ENCODE results near the gene AIFM2. TPM values are rescaled to one million over a fixed set of nuclear protein-coding genes. Genes with fewer than 3 reads are reported as not detected.
"Not testable (repeated sequence)": the region's sequence is repeated elsewhere in the genome, so short reads cannot be mapped to it uniquely, and the experiment has no call there.

Gene AIFM2
- total RNA-seq, 2 experiments from 2014 or later, result 7.2 to 7.5 TPM

DNA sequence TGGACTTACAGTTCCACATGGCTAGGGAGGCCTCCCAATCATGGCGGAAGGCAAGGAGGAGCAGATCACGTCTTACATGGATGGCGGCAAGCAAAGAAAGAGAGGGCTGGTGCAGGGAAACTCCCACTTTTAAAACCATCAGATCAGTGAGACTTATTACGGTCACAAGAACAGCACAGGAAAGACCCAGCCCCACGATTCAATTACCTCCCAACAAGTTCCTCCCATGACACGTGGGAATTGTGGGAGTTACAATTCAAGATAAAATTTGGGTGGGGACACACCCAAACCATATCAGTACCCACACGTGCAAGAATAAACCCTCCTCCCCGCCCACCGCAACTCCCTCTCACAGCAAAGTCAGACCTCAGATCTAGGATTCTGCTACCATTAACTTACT, 4.5 kb upstream of the AIFM2 start:
- Mint-ChIP-seq H3K9me3 (ENCODE audit: insufficient read depth) (no peaks in the 10 kb centered on the region), H3K4me1 (ENCODE audit: low read depth) (peaks cover 13% of the 10 kb centered on the region)
- POLR2A ChIA-PET, result interaction anchor here (1.0 to 2.7 kb wide), 2 partner anchors 8 to 38 kb away, joined by 4 to 15 read pairs; partner anchors contain the start of gene TYSND1

DNA sequence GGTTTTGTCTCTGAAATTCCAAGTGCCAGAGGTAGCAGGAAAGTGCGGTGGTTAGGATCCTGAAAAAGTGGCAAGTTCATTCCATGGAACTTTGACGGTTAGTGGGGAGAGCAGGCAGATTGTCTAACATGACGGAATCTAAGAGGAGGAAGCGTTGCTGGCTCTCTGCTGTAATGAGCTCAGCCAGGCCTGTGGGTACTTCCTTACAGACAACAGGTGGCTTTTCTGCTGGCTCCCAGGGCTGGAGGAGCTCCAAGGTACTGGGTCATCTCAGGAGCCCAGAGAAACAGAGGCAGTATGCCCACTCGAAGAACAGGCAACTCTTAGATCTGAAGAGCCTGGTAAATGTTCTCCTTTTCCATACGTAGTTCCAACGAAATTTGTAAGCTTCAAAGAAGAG, 3.1 kb upstream of the AIFM2 start:
- H3K27me3 Mint-ChIP-seq (ENCODE audit: low read depth), result no peaks in the 10 kb centered on the region
- no peak overlapping the region for H3K4me3 Mint-ChIP-seq
- DNase-seq, result no peak
- H3K4me1 Mint-ChIP-seq (ENCODE audit: low read depth), result peaks cover 27% of the 10 kb centered on the region
- H3K9me3 Mint-ChIP-seq (ENCODE audit: insufficient read depth), result no peaks in the 10 kb centered on the region
- H3K36me3 Mint-ChIP-seq (ENCODE audit: low read depth), result peaks cover 8% of the 10 kb centered on the region
- H3K27ac Mint-ChIP-seq, result no peak overlapping the region
- no peak for ATAC-seq
- ChIA-PET CTCF (interaction anchor here (1.4 to 3.2 kb wide), 4 partner anchors 10 to 229 kb away, joined by 3 to 31 read pairs (median 10); partner anchors contain the start of gene TYSND1), POLR2A (interaction anchor here (0.6 to 2.7 kb wide), 2 partner anchors 10 to 384 kb away, joined by 3 to 15 read pairs; partner anchors contain the start of gene TYSND1)

More for the DNA sequence above, 4.5 kb upstream of the AIFM2 start:
- H3K36me3 Mint-ChIP-seq (ENCODE audit: low read depth), result peaks cover 10% of the 10 kb centered on the region
- H3K27ac Mint-ChIP-seq, result no peak overlapping the region
- ATAC-seq (no peak), DNase-seq (no peak)
- CTCF ChIA-PET, result interaction anchor here (1.5 to 3.2 kb wide), 3 partner anchors 9 to 21 kb away, joined by 3 to 31 read pairs (median 16); partner anchors contain the start of gene TYSND1
- H3K4me3 Mint-ChIP-seq, result no peak overlapping the region
- H3K27me3 Mint-ChIP-seq (ENCODE audit: low read depth), result no peaks in the 10 kb centered on the region

DNA sequence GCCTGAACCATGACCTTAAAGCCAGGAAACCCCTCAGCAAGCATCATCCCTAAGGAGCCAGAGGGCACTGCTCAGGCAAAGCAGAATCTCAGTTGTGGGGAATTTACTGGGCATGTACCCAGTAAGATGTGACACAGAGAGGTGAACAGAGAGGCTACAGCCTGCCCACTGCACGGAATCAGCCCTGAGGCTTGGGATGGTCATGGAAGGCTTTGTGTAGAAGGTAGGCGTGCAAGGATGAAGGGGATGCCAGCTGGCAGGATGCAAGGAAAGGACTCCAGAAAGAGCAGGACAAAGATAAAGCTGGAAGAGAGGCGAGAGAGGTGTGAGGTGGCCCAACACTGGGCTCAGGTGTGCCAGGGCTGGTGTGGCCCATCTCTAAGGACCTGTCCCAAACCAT, 2.4 kb upstream of the AIFM2 start:
- H3K9me3 Mint-ChIP-seq (ENCODE audit: insufficient read depth), result no peaks in the 10 kb centered on the region
- CTCF ChIA-PET, result interaction anchor here (0.6 to 3.2 kb wide), 4 partner anchors 11 to 229 kb away, joined by 3 to 31 read pairs (median 10); partner anchors contain the start of gene TYSND1
- peaks cover 8% of the 10 kb centered on the region for H3K36me3 Mint-ChIP-seq (ENCODE audit: low read depth)
- H3K4me3 Mint-ChIP-seq, result no peak overlapping the region
- POLR2A ChIA-PET, result interaction anchor here (0.6 to 2.7 kb wide), 2 partner anchors 10 to 385 kb away, joined by 3 to 15 read pairs; partner anchors contain the start of gene TYSND1
- H3K27me3 Mint-ChIP-seq (ENCODE audit: low read depth), result no peaks in the 10 kb centered on the region
- DNase-seq, result no peak
- peaks cover 28% of the 10 kb centered on the region for H3K4me1 Mint-ChIP-seq (ENCODE audit: low read depth)
- no peak for ATAC-seq
- no peak overlapping the region for H3K27ac Mint-ChIP-seq

DNA sequence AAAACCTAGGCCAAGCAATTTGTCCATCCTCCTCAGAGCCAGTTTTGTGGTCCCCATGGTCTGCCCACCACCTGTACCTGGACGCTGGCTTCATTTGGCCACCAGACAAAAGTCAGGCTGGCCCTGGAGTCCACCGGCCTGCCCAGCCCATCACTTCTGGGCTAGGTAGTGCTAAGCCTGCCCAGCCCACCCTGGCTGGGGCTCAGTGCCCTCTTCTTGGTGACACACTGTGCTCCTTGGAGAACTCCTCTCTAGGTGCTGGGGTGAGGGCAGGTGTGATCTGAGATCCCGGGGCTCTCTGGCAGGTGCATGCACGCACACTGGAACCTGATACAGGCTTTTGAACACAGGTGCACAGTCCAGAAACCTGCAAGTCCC, 1.1 kb downstream of the AIFM2 start:
- CTCF ChIA-PET, result interaction anchor here (1.6 to 2.9 kb wide), 2 partner anchors 13 to 15 kb away, joined by 6 to 19 read pairs; no protein-coding TSS in a partner anchor
- Mint-ChIP-seq H3K27me3 (ENCODE audit: low read depth) (no peaks in the 10 kb centered on the region), H3K4me1 (ENCODE audit: low read depth) (peaks cover 31% of the 10 kb centered on the region), H3K9me3 (ENCODE audit: insufficient read depth) (no peaks in the 10 kb centered on the region), H3K36me3 (ENCODE audit: low read depth) (peaks cover 3% of the 10 kb centered on the region), H3K4me3 (peak overlapping the region; percentile 85), H3K27ac (peak overlapping the region; percentile 89)
- POLR2A ChIA-PET, result no interaction called here
- ATAC-seq (no peak), DNase-seq (no peak)

DNA sequence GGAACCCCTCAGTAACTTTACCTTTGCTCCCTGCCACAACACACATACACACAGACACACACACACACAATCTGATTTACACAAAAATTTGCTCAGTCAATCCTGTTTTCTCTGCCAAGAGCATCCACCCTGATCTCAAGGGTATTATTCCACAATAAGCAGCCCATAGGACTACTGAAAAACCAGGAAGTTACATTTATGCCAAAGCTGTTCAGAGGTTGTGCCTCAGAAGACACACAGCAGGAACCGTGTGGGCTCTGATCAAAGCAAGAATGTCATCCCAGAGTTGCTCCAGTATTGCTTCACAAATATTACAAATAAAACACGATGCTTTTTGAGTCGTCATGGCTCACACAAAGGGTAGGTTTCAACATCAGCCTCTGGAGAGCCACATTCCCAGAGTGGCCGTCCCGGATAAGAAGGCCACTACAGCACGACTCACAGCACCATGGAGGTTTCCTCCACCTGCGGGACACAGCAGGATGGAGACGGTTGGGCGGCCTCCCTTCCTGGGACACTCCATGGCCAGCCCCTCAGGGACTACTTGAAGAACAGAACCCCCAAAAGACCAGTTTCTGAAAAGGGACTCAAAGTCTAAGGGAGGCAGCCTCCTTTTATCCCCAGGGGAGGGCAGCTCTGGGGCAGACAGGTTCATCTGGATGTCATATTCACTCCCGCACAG, 1.6 kb downstream of the AIFM2 start:
- Mint-ChIP-seq H3K27ac (no peak overlapping the region), H3K27me3 (ENCODE audit: low read depth) (no peaks in the 10 kb centered on the region), H3K4me3 (peak overlapping the region; percentile 85), H3K9me3 (ENCODE audit: insufficient read depth) (no peaks in the 10 kb centered on the region), H3K4me1 (ENCODE audit: low read depth) (peaks cover 35% of the 10 kb centered on the region), H3K36me3 (ENCODE audit: low read depth) (peaks cover 2% of the 10 kb centered on the region)
- DNase-seq (no peak), ATAC-seq (no peak)
- CTCF ChIA-PET, result interaction anchor here (1.6 to 2.9 kb wide), 3 partner anchors 14 to 16 kb away, joined by 6 to 19 read pairs (median 6); partner anchors contain the start of gene TYSND1
- POLR2A ChIA-PET, result no interaction called here

DNA sequence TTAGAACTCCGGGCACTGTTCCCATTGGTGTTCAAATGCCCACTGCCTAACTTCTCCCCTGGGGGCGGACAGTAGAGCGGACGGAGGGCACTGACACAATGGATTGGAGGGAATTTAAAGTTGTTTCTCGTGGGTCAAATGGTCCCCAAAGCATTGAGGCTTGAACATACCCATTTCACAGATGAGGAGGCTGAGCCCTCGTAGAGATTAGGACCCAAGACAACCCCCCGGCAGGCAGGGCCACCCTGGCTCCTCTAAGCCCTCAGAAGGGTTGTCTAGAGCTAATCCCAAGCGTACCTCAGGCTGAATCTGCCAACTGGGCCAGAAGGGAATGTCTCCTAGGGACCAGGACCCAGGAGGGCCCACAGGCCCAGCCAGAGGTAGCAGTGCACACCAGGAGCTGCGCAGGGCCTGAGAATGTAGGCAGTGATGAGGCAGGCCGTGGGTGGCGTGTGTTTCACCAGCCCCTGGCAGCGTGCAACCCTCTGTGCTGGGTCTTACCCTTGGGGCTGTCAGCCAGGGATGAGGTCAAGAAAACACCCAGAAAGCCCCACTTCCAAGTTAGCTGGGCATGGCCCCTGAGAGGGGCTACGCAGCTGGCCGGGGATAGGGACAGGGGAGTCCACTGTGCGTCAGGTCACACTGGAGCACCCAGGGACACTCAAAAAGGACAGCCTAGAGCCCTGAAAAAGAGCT, 5.8 kb downstream of the AIFM2 start:
- Mint-ChIP-seq H3K4me3 (no peak overlapping the region), H3K27ac (no peak overlapping the region), H3K36me3 (ENCODE audit: low read depth) (peaks cover 7% of the 10 kb centered on the region), H3K9me3 (ENCODE audit: insufficient read depth) (no peaks in the 10 kb centered on the region), H3K4me1 (ENCODE audit: low read depth) (peaks cover 30% of the 10 kb centered on the region), H3K27me3 (ENCODE audit: low read depth) (no peaks in the 10 kb centered on the region)
- ATAC-seq (no peak), DNase-seq (no peak)
- ChIA-PET CTCF (interaction anchor here (1.5 to 4.4 kb wide), 2 partner anchors 10 to 95 kb away, joined by 3 to 38 read pairs; no protein-coding TSS in a partner anchor), POLR2A (no interaction called here)

DNA sequence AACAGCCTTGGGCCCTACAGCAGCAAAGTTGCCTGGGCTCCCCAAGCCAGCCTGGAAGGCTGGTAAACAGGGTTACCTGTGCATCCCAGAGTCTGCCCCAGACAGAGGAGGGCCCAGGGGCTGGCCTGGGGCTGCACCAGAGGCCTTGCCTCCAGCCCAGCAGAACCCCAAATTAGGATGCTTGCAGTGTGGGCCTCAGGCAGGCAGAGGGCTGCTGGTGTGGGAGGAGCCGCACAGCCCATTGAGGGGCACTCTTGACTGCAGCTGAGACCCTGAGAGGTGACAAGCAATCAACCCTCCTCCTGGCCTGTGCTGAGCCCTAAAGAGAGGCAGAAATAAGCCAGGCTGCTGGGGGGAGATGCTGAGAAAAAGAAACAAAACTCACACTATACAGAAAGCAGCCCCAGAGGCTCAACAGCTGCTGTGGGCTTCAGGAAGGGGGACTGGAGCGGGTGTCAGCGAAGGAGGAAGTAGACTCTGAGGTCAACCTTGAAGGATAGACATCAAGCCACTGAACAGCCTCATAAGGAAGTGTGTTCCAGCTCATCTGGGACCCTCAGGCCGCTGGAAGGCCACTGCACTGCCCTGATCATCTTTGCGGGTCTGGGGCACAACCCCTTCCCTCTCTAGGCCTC, 6.6 kb downstream of the AIFM2 start:
- H3K36me3 Mint-ChIP-seq (ENCODE audit: low read depth), result peaks cover 7% of the 10 kb centered on the region
- ChIA-PET POLR2A (no interaction called here), CTCF (interaction anchor here (1.5 to 4.4 kb wide), 2 partner anchors 9 to 96 kb away, joined by 3 to 38 read pairs; no protein-coding TSS in a partner anchor)
- no peak for ATAC-seq
- no peaks in the 10 kb centered on the region for H3K27me3 Mint-ChIP-seq (ENCODE audit: low read depth)
- H3K4me1 Mint-ChIP-seq (ENCODE audit: low read depth), result peaks cover 22% of the 10 kb centered on the region
- H3K27ac Mint-ChIP-seq, result peak overlapping the region; percentile 54
- no peak overlapping the region for H3K4me3 Mint-ChIP-seq
- no peaks in the 10 kb centered on the region for H3K9me3 Mint-ChIP-seq (ENCODE audit: insufficient read depth)
- no peak for DNase-seq

DNA sequence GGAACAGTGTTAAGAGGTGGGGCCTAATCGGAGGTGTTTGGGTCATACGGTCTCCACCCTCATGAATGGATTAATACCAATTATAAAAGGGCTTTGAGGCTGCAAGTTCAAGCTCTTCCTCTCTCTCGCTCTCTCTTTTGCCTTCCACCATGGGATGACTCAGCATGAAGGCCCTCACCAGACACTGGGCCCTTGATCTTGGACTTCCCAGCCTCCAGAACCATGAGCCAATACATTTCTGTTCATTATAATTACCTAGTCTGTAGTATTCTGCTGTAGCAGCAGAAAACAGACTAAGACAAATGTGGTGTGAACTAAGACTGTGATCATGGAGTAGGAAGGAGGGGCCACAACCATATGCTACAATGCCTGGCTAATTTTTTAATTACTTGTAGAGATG, 7.7 kb downstream of the AIFM2 start:
- H3K4me1 Mint-ChIP-seq (ENCODE audit: low read depth), result peaks cover 17% of the 10 kb centered on the region
- H3K36me3 Mint-ChIP-seq (ENCODE audit: low read depth), result peaks cover 14% of the 10 kb centered on the region
- no peaks in the 10 kb centered on the region for H3K9me3 Mint-ChIP-seq (ENCODE audit: insufficient read depth)
- H3K27me3 Mint-ChIP-seq (ENCODE audit: low read depth), result no peaks in the 10 kb centered on the region
- ATAC-seq (no peak), DNase-seq (no peak)
- H3K27ac Mint-ChIP-seq, result no peak overlapping the region
- POLR2A ChIA-PET, result no interaction called here
- H3K4me3 Mint-ChIP-seq, result no peak overlapping the region
- CTCF ChIA-PET, result interaction anchor here (4.4 kb wide), 1 partner anchor 8 kb away, joined by 38 read pairs; no protein-coding TSS in a partner anchor

DNA sequence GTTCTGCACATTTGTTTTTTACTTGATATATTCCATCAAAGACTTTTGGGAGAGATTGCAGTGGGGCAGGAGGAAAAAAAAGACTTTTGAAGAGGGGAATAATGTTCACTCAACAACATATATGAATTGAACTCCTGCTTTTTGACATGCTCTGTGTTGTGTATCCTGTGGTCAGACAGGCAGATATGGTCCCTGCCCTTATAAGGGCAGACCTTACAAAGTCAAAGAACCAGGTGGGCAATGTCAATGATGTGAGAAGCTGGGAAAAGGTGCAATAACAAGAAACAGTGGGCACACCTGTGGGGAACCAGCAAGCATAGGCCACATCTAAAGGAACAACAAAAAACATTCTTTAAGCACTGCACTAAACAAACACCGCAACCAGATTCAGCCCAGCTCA, 8.2 kb downstream of the AIFM2 start:
- no peak for DNase-seq
- no peak overlapping the region for H3K4me3 Mint-ChIP-seq
- H3K27ac Mint-ChIP-seq, result no peak overlapping the region
- CTCF ChIA-PET, result interaction anchor here (4.4 kb wide), 1 partner anchor 8 kb away, joined by 38 read pairs; no protein-coding TSS in a partner anchor
- H3K9me3 Mint-ChIP-seq (ENCODE audit: insufficient read depth), result no peaks in the 10 kb centered on the region
- H3K27me3 Mint-ChIP-seq (ENCODE audit: low read depth), result no peaks in the 10 kb centered on the region
- peaks cover 14% of the 10 kb centered on the region for H3K36me3 Mint-ChIP-seq (ENCODE audit: low read depth)
- peaks cover 17% of the 10 kb centered on the region for H3K4me1 Mint-ChIP-seq (ENCODE audit: low read depth)
- POLR2A ChIA-PET, result no interaction called here
- no peak for ATAC-seq

DNA sequence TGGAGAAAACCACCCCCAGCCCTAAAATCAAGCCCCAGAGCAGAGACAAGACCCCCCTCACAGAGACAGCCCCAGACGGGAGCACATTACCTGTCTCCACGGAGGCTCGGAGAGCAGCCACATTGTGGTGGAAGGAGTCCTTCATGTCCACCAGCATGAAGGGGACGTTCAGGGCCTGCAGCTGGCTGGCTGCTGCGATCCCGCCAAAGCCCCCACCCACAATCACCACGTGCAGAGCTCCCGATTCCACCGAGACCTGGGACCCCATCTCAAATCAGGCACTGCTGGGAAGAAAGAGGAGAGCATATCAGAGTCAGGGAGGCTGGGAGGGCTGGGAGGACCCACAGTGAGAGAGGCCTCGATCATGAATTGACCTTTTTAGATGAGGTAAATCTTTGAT, 8.8 kb downstream of the AIFM2 start:
- H3K27ac Mint-ChIP-seq, result no peak overlapping the region
- no peaks in the 10 kb centered on the region for H3K9me3 Mint-ChIP-seq (ENCODE audit: insufficient read depth)
- H3K36me3 Mint-ChIP-seq (ENCODE audit: low read depth), result peaks cover 14% of the 10 kb centered on the region
- CTCF ChIA-PET, result interaction anchor here (1.0 to 4.4 kb wide), 3 partner anchors 7 to 22 kb away, joined by 3 to 38 read pairs (median 11); partner anchors contain the start of gene TYSND1
- H3K4me3 Mint-ChIP-seq, result no peak overlapping the region
- ATAC-seq (no peak), DNase-seq (no peak)
- H3K4me1 Mint-ChIP-seq (ENCODE audit: low read depth), result peaks cover 17% of the 10 kb centered on the region
- POLR2A ChIA-PET, result no interaction called here
- H3K27me3 Mint-ChIP-seq (ENCODE audit: low read depth), result no peaks in the 10 kb centered on the region

DNA sequence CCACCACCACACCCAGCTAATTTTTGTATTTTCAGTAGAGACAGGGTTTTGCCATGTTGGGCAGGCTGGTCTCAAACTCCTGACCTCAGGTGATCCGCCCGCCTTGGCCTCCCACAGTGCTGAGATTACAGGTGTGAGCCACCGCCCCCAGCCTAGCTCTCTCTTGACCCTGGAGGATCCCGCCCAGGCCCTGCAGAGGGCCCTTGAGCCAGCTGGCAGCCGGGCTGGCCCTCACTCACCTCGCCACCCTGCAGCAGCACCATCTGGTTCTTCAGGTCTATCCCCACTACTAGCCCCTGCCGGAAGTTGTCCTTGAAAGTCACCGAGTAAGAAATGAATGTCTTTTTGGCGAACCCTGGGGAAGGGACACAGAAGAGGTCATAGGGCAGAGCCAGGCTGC, 9.5 kb downstream of the AIFM2 start:
- H3K36me3 Mint-ChIP-seq (ENCODE audit: low read depth), result peaks cover 14% of the 10 kb centered on the region
- H3K9me3 Mint-ChIP-seq (ENCODE audit: insufficient read depth); H3K4me3 Mint-ChIP-seq; H3K27me3 Mint-ChIP-seq (ENCODE audit: low read depth); POLR2A ChIA-PET; H3K27ac Mint-ChIP-seq; ATAC-seq; DNase-seq: not testable (repeated sequence)
- peaks cover 17% of the 10 kb centered on the region for H3K4me1 Mint-ChIP-seq (ENCODE audit: low read depth)
- CTCF ChIA-PET, result interaction anchor here (1.0 to 1.9 kb wide), 2 partner anchors 22 to 23 kb away, joined by 3 to 11 read pairs; partner anchors contain the start of gene TYSND1

Measured in activated CD8-positive, alpha-beta T cell treated with anti-CD3 and anti-CD28 coated beads, Interleukin-2, amount 10 ng/mL, durations not matched to agents 7 days and 5 days (primary cell).